Fibroblast of gingiva (primary cell): Measurements from ENCODE around the gene EP400.

Experiments
- DNase-seq: peaks from one replicate; pipeline ENCODE4 v3.0.0-alpha.2; 2011; ENCODE audit warnings: low read depth

EP400 gene

DNA sequence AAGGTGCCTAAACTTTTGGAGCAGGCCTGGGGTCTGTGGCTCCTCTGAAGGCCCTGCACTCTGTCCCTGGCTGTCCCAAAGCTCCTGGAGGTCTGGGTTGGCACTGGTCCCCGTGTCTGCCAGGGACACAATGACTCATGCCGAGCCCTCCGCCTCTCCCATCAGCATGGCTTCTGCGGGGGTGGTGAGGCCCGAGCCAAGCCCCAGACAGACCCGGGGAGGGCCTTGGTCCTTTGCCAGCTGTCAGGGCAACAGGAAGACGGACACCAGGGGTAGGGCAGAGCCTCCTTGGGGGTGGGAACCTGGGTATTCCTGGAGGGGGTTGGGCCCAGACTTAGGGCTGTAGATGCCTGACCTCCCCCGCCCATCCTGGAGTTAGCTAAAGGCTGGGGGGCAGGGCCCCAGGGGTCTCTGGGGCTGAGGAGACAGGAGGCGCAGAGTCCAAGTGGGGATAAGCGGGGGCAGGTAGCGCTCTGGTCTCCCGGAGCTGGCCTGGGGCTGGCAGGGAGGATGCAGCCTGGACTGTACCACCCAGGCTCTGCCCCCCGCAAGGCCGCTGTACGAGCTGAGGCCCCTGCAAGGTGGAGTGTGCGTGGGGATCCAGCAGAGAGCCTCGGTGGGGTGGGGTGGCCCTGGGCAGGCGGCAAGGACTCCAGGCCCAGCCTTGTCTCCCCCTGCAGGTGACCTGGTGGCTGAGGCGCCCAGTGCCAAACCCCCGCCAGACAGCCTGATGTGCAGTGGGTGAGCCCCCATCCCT lies 37.0 kb upstream of the EP400 start:
- peak; percentile 62 for DNase-seq

DNA sequence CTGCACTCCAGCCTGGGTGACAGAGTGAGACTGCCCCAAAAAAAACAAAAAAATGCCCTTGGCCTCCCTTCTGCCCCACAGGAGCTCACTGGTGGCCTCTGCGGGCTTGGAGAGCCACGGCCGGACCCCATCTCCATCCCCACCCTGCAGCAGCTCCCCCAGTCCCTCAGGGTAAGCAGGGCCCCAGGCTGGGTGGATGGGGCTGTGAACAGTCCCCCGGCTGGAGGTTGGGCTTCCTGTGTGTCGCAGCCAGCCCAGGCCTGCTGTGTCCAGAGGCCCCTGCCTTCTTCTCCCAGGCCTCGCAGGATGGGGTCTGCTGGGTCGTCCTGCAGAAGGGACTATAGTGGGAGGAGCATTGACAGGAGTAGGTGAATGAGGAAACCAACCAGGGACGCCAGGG lies 36.1 kb upstream of the EP400 start:
- no peak for DNase-seq

DNA sequence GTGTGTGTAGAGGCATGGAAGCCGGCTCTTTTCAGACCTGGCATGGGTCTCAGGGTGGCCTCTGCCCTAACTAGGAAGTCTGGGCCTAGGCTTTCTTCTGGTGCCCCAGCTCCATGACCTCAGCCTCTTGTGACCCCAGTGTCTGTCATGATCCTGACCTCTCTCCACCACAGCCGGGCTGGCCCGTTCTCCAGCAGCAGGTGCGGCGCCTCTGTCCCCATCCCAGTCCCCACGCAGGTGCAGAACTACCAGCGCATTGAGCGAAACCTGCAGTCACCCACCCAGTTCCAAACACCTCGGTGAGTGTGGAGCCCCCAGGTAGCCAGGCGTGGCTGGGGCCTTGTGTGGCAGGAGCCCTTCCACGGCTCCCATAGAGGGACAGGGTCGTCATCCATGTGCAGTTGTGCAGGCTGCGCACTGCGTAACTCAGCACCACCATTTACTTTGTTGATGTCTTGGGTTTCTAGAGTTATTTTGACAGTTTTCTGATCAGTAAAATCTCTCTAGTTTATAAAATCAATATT lies 35.5 kb upstream of the EP400 start:
- no peak for DNase-seq

DNA sequence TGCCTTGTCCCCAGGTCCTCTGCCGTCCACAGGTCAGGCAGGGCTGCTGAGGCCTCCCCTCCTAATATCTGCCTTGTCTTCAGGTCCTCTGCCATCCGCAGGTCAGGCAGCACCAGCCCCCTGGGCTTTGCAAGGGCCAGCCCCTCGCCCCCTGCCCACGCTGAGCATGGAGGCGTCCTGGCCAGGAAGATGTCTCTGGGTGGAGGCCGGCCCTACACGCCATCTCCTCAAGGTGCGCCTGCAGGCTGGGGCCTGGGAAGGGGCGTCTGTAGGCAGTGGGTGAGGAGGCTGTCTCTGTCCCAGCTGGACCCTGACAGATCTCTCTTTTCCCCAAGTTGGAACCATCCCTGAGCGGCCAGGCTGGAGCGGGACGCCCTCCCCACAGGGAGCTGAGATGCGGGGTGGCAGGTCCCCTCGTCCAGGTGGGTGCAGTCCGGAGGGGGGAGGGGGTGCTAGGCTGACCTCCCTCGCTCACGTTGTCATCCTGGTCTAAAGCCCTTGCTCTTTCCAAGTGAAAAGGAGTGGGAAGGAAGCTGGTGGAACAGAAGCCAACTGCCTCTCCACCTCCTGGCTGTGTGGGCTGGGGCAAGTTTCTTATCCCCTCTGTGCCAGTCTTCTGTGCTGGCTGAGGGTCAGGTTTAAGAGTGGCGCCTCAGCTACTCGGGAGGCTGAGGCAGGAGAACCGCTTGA lies 34.6 kb upstream of the EP400 start:
- DNase-seq: no peak

DNA sequence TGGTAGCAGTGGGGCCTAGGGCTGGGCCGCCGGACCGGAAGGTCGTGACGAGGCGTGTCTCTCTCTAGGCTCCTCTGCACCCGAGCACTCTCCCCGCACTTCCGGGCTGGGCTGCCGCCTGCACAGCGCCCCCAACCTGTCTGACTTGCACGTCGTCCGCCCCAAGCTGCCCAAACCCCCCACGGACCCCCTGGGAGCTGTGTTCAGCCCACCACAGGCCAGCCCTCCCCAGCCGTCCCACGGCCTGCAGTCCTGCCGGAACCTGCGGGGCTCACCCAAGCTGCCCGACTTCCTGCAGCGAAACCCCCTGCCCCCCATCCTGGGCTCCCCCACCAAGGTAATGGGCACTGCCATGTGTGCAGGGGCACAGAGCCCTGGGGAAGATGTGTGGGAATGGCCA lies 33.9 kb upstream of the EP400 start:
- no peak for DNase-seq

DNA sequence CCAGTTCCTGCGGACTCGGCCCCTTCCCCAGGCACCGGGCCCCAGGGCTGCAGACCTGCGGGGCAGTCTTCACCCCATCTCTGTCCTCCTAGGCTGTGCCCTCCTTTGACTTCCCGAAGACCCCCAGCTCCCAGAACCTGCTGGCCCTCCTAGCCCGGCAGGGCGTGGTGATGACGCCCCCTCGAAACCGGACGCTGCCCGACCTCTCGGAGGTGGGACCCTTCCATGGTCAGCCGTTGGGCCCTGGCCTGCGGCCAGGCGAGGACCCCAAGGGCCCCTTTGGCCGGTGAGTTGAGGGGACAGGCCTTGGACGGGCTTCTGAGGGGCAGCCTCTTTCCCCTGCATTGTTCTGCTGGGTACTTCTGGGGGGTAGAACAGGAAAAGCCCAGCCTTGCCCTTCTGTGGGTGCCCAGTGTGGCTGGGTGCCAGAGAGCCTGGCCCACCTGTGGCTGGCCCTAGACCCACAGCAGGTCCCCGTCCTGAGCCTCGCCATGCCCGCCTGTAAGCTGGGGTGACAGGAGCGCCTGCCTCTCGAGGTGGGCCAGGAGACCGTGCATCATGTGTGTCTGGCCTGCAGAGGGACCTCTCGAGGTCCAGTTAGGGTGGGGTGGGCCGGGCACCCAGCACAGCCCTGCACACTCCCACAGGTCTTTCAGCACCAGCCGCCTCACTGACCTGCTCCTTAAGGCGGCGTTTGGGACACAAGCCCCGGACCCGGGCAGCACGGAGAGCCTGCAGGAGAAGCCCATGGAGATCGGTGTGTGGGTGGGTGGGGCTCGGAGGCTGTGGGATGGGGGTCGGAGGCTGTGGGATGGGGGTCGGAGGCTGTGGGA lies 33.2 kb upstream of the EP400 start:
- no peak for DNase-seq

DNA sequence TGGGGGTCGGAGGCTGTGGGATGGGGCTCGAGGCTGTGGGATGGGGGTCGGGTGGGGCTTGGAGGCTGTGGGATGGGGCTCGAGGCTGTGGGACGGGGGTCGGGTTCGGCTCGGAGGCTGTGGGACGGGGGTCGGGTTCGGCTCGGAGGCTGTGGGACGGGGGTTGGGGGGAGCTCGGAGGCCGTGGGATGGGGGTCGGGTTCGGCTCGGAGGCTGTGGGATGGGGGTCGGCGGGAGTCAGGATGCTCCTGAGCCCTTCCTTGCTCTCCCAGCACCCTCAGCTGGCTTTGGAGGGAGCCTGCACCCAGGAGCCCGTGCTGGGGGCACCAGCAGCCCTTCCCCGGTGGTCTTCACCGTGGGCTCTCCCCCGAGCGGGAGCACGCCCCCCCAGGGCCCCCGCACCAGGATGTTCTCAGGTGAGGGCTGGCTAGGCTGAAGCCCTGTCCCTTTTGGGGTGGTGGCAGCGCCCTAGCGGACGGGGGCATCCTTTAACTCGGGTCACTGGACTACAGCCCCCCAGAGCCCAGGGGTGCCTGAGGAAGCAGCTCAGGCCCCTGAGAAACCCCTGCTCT lies 32.5 kb upstream of the EP400 start:
- no peak for DNase-seq

DNA sequence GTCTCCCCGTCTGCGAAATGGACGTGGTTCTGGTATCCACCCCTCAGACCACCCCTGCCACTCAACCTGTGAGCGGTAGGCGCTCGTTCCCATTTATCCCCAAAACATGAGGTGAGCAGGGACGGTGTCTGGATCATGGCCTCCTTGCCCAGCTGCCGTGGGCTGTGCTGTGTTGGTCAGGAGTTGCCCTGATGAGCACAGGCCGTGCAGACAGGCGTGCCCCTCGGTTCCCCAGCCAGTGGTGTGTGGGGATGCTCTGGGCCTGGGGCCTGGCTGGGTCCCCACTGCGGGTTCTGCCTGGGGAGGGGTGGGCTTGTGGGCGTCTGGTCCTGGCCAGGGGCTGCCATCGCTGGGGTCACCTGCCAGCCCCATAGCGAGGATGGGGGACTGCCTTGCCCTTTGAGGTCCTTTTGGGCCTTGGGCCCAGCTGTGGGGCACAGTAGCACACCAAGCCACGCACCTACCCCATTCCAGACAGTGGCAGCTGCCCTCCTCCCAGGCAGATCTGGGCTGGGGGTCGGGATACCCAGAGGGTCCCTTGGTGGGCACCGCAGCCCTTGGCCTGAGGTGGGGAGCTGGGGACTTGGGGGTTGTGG lies 31.9 kb upstream of the EP400 start:
- DNase-seq: no peak

DNA sequence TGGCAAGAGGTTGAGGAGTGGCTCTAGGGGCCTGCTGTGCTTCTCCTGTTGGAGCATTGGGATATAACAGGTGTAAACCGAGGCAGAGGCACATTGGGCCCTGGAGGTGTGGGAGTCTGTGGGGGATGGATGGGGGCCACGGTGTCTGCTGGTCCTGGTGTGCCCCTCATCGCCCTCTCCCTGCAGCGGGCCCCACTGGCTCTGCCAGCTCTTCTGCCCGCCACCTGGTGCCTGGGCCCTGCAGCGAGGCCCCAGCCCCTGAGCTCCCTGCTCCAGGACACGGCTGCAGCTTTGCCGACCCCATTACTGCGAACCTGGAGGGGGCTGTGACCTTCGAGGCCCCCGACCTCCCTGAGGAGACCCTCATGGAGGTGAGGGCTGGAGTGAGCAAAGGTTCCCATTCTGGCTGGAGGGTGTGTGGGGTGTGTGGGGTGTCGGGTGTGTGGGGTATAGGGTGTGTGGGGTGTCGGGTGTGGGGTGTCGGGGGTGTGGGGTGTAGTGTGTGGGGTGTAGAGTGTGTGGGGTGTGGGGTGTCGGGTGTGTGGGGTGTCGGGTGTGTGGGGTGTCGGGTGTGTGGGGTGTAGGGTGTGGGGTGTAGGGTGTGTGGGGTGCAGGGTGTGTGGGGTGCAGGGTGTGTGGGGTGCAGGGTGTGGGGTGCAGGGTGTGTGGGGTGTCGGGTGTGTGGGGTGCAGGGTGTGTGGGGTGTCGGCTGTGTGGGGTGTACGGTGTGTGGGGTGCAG lies 31.3 kb upstream of the EP400 start:
- no peak for DNase-seq

DNA sequence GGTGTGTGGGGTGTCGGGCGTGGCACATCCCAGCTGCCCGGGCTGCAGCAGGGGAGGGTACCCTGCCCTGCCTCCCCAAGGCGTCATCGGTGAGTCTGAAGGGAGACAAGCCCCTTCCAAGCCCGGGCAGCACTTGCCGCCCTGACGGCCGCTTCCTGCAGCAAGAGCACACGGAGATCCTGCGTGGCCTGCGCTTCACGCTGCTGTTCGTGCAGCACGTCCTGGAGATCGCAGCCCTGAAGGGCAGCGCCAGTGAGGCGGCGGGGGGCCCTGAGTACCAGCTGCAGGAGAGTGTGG lies 30.7 kb upstream of the EP400 start:
- DNase-seq: no peak

DNA sequence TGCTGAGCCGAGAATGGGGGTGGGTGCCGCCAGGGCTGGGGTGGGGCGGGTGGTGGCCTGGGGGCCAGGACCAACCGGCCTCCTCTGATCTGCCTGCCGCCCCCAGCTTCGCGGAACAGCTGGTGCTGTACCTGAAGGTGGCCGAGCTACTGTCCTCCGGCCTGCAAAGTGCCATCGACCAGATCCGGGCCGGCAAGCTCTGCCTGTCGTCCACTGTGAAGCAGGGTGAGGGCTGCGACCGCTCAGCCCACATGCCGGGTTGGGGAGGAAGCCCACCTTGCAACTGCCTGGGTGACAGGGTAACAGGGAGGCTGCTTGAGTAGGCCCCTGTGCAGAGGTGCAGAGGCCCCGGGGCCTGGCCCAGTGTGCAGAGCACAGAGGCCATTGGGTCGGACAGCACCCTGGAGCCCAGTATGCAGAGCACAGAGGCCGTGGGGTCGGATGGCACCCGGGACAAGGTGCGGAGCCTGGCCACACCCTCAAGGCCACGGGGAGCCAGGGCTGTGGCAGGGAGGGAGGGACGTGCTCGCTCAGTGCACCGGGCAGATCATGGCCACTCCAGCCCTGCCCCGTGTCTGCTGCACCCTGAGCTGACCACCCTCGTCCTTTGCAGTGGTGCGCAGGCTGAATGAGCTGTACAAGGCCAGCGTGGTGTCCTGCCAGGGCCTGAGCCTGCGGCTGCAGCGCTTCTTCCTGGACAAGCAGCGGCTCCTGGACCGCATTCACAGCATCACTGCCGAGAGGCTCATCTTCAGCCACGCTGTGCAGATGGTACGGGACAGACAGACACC lies 30.2 kb upstream of the EP400 start:
- DNase-seq: no peak

DNA sequence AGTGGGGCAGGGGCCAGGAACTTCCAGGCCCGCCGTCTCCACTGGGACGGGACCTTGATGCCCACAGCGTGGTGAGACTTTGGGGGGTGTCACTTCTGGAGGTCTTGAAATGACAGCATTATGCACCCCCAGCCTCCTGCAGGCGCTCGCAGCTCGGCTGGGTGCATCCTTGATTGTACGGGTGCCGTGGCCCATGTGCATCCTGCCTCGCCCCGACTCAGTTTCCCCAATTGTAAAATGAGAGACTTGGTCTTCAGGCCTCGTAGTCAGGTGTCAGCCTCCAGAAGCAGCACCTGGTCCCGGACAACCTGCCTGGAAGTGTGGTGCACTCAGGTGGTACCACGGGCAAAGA lies 29.6 kb upstream of the EP400 start:
- no peak for DNase-seq

DNA sequence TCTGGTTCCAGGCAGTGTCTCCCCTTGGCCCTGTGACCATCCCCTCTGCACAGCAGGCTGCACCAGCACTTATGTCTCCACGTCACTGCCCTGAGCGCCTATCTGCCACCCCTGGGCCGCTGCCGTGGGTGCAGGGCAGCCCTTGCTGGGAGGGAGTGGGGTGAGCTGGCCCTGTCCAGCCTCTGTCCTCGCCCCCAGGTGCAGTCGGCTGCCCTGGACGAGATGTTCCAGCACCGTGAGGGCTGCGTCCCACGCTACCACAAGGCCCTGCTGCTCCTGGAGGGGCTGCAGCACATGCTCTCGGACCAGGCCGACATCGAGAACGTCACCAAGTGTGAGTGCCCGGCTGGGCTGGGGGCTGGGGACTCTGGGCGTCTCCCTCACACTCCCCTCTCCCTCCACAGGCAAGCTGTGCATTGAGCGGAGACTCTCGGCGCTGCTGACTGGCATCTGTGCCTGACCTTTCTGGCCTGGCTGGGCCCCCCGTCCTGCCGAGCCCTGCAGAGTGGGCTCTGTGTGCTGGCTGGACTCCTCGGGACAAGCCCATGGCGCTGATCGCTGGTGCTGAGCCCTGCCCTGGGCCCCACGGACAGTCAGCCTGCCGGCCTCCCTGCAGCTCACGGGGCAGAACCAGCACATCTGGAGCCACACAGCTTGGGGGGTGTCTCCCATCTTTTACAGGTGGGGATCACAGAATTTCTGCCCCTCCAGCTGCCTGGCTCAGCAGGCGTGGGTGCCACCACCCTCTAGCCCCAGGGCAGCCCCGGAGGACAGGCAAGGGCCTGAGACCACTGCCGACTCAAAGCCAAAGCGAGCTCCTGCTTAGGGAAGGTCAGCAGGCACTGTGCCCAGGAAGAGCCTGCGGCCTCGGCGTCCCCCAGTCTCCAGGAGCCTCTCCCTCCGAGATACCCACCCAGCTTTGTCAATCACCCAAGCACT lies 28.6 kb upstream of the EP400 start:
- DNase-seq: no peak

DNA sequence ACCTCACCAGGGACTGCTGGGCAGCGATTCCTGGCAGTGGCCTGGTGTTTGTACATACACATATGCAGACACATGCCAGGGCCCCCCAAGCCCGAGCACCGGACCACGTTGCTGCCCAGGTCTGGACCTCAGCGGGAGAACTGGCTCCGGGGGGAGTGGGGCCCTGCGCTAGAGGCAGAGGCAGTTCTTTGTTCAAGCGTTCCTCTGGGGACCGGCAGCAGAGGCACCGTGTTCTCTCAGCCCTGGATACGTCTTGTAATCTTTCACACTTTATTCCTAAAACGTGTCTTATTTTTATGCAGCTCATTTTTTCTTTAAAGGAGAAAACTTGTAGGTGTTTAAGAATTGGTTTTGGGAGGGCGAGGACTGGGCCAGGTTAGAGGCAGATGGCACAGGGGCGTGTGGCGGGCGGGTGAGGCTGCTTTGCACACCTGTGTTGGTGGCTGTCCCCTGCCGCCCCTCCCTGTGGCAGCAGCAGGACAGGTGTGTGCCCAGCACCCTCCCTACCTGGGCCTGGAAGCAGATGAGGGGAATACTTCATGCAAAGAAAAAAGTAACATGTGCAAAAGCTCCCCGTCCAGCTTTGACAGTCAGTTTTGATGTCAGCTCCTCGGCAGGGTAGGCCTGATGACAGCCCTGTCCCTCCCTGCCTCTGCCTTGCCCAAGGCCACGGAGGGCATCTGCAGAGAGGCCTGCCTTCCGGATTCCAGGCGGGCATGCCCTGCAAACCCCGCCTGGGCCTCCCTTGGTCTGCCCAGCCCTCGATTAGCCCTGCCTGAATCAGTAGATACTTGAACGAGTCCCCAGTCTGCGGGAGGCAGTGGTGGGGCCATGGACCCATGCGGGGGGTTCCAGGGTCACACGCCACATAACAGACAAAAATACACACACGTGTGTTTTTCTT lies 27.6 kb upstream of the EP400 start:
- DNase-seq: no peak

DNA sequence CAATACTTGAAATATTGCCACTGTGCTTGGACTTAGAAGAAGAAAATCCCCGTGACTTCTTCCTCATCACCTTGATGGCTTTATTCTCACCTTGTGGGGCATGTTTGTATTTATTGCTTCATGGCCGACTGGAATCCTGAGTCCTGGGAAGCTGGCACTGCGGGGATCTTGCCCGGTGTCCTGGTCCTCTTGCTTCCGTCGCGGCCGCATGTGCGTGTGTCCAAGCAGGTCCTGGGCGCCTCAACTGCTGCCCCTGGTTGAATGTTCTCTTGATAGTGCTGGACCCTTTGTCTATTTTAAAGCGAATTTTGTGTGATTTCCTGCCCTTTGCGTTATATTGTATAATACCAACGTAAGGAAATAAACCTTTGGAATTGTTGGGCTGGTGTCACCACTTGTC lies 27.0 kb upstream of the EP400 start:
- DNase-seq: no peak

DNA sequence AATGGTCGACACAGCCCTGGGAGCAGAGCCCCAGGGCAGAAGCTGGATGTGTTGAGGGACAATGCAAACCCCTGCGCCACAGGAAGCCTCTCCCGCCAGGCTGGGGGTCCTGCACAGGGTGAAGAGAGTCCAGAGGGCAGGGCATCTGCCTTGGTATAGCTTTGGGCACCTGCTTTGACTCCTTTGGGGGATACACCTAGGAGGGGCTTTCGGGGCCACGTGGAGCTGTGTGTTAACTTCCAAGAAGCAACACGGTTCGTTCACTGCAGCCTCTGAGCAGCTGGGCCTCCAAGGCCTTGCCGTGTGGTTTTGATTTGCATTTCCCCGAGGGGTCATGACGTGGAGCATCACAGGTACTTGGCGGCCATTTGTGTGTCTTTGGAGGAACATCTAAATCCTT lies 26.5 kb upstream of the EP400 start:
- DNase-seq: no peak

DNA sequence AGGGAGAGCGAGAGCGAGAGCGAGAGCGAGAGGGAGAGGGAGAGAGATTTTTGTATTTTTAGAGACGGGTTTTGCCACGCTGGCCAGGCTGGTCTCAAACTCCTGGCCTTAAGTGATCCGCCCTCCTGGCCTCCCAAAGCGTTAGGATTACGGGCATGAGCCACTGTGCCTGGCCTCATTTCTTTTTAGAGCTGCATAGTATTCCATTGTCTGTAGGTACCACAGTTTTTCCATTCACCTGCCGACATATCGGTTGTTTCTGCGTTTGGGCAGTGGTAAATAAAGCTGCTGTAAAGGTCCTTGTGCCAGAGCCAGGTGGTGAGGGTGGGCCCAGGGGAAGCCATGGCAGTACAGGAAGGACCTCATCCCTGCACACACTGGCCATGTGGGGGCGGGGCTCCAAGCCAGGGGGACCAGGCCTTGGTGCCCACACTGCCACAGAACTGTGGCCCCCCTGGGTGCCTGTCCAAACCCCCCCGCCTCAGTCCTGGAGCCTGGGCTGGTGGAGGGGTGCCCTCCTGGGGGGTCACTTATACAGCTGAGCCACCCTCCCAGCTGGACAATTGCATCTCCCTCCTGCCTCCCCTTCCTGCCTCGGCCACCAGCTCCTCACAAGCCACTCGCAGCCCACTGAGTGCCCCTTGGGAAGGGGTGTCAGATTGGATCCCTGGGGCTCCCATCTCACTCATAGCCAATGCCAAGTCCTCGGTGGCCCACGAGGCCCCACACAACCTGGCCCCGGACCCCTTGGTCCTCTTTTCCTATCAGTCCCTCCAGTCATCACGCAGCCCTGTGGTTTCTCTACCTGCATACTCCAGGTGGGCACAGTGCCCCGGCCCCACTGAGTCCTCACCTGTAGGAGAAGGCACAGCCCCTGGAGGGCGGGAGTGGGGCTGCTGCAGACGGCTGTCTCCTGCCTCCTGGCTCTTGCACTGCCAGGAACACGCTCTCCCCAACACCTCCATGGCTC lies 22.3 kb upstream of the EP400 start:
- DNase-seq: no peak
